Liver (tissue), 3 donors: Measurements from ENCODE around the gene ITLN1.
"Not testable (repeated sequence)": the region's sequence is repeated elsewhere in the genome, so short reads cannot be mapped to it uniquely, and the experiment has no call there.

Source experiments
- ATF3 ChIP-seq: IDR thresholded peaks from 2 replicates; pipeline ENCODE4 v1.6.1; 2016; ENCODE audit warnings: antibody characterized with exemption
- CTCF ChIP-seq: fragments of 150-350 bp; IDR thresholded peaks from 2 replicates; pipeline ENCODE4 v1.5.1; 2017; ENCODE audit warnings: improper control_type of control experiment, low read depth, low read length; ENCODE audit not compliant: missing input control
- EGR1 ChIP-seq, 2 donors: IDR thresholded peaks; 2 replicates each; pipeline ENCODE4 v1.6.1; 2016 to 2018; ENCODE audit warnings: antibody characterized with exemption in 2 of 2, low read depth in 2 of 2
- MAX ChIP-seq: IDR thresholded peaks from 2 replicates; pipeline ENCODE4 v1.6.1; 2016; ENCODE audit warnings: antibody characterized with exemption
- REST ChIP-seq: IDR thresholded peaks from 2 replicates; pipeline ENCODE4 v1.6.1; 2016; ENCODE audit warnings: antibody characterized with exemption, mild to moderate bottlenecking
- TAF1 ChIP-seq: conservative IDR thresholded peaks from 2 replicates; pipeline ENCODE4 v1.6.1; 2016; ENCODE audit warnings: antibody characterized with exemption, mild to moderate bottlenecking
- YY1 ChIP-seq: IDR thresholded peaks from 2 replicates; pipeline ENCODE4 v1.6.1; 2016; ENCODE audit warnings: antibody characterized with exemption, mild to moderate bottlenecking
- donor health status: healthy.
- donor health status: healthy.

- TF ChIP-seq ATF3; CTCF; TAF1; REST; MAX; YY1; EGR1 (IDR thresholded peaks at IDR 0.05; ENCODE audit: low read depth in 2 of 2): not testable (repeated sequence)
These were observed 17.3 kb upstream of the ITLN1 start for GRCh38 chr1:160902251-160902650.
